ENCODE data around the gene THSD7A.

The THSD7A gene

DNA sequence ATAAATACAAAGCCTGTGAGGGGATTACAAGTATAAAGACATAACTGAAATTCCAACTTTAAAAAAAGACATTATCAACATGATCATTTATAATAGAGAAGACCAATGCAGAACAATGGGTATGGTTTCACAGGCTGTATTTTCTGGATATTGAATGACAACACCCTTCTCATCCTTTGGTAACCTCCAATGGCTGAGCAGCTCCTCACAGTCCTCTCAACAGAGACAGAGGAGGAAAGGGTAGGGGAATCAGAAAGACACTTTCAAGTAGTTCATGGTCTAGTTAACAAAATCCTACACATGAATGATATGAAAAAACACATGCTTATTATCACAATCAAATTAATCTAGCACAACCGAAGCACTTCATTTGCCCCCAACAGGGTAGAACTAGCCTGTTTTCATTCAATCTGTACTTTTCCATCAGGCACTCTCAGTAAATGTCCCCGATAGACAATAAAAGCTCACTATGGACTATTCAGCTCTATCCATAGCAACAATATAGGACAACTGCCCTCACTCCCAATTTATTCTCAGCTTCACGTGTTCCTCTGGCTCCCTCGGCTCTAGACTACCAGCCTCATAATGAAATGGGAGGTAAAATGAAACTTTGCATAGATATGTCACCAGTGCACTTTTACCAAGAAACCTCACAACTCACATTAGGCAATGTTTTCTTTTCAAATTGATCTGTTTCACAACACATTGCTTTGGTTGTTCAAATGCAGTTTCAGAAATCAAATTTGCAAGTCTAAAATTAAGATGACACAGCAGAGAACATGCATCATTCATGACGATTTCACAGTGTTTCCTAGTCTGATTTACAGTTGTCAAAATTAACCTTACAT lies 211.4 kb downstream of the THSD7A start:
- no peak overlapping the region for H3K4me3 ChIP-seq (ENCODE audit: low read depth, low read length)
- TF ChIP-seq, protein P1, sequence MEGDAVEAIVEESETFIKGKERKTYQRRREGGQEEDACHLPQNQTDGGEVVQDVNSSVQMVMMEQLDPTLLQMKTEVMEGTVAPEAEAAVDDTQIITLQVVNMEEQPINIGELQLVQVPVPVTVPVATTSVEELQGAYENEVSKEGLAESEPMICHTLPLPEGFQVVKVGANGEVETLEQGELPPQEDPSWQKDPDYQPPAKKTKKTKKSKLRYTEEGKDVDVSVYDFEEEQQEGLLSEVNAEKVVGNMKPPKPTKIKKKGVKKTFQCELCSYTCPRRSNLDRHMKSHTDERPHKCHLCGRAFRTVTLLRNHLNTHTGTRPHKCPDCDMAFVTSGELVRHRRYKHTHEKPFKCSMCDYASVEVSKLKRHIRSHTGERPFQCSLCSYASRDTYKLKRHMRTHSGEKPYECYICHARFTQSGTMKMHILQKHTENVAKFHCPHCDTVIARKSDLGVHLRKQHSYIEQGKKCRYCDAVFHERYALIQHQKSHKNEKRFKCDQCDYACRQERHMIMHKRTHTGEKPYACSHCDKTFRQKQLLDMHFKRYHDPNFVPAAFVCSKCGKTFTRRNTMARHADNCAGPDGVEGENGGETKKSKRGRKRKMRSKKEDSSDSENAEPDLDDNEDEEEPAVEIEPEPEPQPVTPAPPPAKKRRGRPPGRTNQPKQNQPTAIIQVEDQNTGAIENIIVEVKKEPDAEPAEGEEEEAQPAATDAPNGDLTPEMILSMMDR (IDR thresholded peaks at IDR 0.05; ENCODE audit: control insufficient read depth, extremely low read depth, insufficient read depth): no peak
- no peak for DNase-seq (ENCODE audit: low read depth)

DNA sequence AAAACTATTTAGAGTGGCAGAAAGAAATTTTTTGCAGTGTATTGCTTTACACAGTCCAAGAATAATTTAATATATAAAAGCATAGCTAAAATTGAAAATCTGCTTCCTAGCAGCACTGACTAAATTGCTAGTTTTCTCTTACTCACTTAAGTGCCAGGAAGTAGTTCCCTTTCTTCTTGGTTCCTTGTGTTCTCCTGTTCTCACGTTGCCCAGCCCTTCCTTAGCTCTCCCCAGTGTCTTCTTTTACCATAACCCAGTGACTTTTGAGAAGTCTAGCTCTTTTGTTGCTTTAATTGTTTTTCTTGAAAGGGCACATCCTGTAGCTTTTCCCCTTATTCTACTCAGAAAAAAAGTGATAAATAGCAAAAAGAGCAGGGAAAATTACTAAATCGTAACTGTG lies 215.5 kb downstream of the THSD7A start:
- no peak overlapping the region for H3K4me3 ChIP-seq (ENCODE audit: low read depth, low read length)
- DNase-seq (ENCODE audit: low read depth): no peak
- TF ChIP-seq, protein P1 (IDR thresholded peaks at IDR 0.05; ENCODE audit: control insufficient read depth, extremely low read depth, insufficient read depth): no peak

DNA sequence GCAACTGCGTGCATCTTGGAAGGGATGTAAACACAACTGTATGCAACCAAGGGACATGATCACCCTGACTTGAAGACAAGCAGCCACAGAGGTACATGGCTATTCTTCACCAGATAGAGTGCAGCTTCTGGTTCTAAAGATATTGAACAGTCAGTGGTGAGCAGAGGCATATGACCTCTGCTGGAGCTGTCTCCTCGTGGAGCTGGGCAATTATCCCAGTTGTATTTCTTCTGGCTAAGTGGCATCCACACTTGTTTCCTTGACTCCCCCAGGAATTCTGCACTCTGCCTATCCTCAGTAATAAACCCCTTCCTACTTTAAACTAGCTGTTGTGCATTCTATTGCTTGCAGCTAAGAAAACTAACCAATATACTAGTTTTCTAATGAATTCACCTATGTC lies 216.8 kb downstream of the THSD7A start:
- DNase-seq (ENCODE audit: low read depth): no peak
- TF ChIP-seq, protein P1 (IDR thresholded peaks at IDR 0.05; ENCODE audit: control insufficient read depth, extremely low read depth, insufficient read depth): no peak
- H3K4me3 ChIP-seq (ENCODE audit: low read depth, low read length): no peak overlapping the region

DNA sequence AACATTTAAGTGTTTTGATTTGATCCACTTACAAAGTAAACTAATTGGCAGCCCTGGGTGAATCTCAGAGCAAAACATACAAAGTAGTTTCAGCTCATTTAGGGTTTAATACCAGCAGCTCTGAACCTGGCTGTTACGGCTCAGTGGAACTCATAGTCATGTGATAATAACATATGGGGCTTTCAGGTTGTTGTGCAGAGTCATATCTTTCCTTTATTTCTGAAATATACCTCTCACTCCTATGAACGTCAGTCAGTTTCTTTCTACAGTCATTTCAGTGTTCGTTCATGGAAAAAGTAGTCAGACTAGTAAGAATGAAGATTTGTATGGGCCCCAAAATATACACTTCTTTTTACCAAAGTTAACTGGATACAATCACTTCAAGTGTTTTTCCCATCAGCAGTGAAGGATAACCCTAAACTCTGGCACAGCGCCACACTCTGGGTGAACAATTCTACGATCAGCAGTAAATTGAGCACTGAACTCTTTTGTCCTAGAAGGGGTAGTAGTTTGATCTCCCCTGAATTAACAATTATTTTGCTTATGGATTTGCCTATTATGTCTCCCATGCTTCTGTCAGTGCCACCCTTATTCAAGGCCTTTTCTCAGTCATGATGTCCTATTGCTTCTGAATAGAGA lies 218.6 kb downstream of the THSD7A start:
- H3K4me3 ChIP-seq (ENCODE audit: low read depth, low read length): no peak overlapping the region
- no peak for DNase-seq (ENCODE audit: low read depth)
- TF ChIP-seq, protein P1 (IDR thresholded peaks at IDR 0.05; ENCODE audit: control insufficient read depth, extremely low read depth, insufficient read depth): no peak

DNA sequence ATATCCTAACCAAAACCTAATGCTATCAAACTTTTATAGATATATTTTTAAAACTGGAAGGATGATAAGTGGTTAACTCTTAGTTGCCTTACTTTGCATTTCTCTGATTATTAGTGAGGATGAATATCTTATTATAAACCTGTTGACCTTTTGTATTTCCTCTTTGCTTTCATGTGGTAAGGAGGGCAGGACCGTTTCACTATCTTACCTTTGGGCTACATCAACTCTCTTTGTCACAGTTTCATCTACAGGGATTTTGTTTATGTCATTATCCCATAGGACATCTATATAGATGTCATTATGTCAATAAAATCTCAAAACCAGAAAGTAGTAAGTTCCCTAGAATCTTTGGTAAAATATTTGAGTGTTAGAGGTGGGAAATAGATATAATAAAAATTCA lies 219.3 kb downstream of the THSD7A start:
- H3K4me3 ChIP-seq (ENCODE audit: low read depth, low read length): no peak overlapping the region
- DNase-seq (ENCODE audit: low read depth): no peak
- TF ChIP-seq, protein P1 (IDR thresholded peaks at IDR 0.05; ENCODE audit: control insufficient read depth, extremely low read depth, insufficient read depth): no peak

DNA sequence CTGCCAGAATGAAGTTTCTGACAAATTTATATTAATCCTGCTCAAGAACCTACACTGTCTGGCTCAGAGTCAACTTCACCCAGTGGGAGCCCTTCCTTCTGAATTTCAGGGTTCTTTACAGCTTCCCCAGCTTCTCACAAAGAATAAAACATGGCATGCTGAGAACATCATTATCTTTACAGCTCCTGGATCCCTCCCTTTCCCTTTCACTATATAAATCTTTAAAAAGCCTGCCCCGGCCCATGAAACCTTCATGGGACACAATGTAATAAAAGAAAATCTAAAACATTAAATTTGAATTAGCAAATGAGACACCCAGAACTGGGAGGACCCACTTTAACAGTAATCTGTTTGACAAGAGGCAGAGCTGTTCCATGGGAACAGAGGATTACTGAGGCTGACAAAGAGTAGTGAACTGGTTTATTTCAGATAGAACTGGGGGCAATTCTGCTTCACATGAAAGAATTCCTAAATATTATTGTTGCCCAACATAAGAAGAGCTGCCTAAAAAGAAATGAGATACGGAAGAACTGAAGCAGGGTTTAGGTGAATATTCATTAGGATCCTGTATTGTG lies 222.8 kb downstream of the THSD7A start:
- DNase-seq (ENCODE audit: low read depth): no peak
- no peak overlapping the region for H3K4me3 ChIP-seq (ENCODE audit: low read depth, low read length)
- TF ChIP-seq, protein P1 (IDR thresholded peaks at IDR 0.05; ENCODE audit: control insufficient read depth, extremely low read depth, insufficient read depth): no peak

All from LNCaP clone FGC (cell line).